ENCODE data around the gene RASGRF1.

The RASGRF1 gene

GRCh38 chr15:78987556-78988360 is 102.8 kb downstream of the RASGRF1 start:
- no peak for DNase-seq (ENCODE audit: low read depth)

- DNase-seq (ENCODE audit: low read depth), result no peak
These were observed 104.6 kb downstream of the RASGRF1 start for GRCh38 chr15:78985859-78986475.

DNA sequence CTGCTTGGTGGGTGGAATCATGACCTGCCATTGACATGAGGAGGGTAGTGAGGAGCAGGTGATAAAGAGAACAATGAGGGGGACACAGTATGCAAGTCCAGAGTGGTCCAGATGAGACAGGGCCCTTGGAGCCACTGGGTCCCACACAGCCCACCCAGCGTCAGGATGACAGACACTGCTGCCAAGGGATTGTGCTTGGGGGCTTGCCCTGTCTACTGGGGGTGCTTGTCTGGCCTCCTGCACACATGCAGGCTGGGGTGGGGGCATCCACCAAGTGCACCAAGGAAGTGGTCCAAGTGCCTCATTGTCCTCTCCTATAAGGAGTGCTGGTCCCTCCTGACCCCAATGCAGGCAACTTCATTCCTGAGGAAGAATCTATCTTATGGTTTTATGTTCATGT is 106.5 kb downstream of the RASGRF1 start:
- DNase-seq (ENCODE audit: low read depth), result no peak

DNA sequence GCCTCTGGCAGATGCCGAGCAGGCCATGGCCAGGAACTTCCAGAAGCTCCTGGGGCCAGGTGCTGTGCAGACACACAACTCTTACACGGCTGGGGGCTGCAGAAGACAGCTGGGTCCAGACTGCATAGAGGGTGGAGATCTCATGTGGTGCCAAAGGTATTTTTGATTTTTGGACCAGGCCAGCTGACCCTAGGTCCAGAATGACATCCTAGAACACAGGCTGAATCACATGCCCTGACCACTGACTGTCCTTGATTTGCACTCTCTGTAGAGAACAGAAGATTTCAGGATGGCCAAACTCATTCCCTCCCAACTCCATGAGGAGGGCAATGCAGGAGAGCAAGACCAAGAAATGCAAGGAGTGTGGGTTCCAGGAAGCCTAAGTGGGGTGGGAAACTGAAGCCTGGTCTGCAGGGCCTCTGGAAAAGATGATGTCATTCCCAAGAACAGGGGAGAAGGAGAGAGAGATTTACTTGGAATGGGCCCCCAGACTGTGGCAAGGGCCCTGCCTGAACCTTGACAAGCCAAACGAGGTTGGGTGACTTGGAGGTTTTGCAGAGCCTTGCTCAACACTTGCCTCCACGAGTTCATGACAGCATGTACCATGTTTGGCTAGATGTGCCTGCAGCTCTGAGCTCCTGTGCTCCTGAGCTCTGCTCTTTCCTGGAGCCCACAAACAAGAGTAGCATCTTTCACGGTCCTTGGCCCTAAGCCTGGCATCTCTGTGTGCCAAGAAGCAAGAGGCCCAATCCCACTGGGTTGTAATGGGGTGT is 107.2 kb downstream of the RASGRF1 start:
- DNase-seq (ENCODE audit: low read depth), result no peak

GRCh38 chr15:78982736-78983135 is 107.8 kb downstream of the RASGRF1 start:
- no peak for DNase-seq (ENCODE audit: low read depth)

GRCh38 chr15:78981532-78982313 is 108.9 kb downstream of the RASGRF1 start:
- DNase-seq (ENCODE audit: low read depth), result no peak

- peak; percentile 2 for DNase-seq (ENCODE audit: low read depth)
These were observed 110.9 kb downstream of the RASGRF1 start for GRCh38 chr15:78979456-78980320.

DNA sequence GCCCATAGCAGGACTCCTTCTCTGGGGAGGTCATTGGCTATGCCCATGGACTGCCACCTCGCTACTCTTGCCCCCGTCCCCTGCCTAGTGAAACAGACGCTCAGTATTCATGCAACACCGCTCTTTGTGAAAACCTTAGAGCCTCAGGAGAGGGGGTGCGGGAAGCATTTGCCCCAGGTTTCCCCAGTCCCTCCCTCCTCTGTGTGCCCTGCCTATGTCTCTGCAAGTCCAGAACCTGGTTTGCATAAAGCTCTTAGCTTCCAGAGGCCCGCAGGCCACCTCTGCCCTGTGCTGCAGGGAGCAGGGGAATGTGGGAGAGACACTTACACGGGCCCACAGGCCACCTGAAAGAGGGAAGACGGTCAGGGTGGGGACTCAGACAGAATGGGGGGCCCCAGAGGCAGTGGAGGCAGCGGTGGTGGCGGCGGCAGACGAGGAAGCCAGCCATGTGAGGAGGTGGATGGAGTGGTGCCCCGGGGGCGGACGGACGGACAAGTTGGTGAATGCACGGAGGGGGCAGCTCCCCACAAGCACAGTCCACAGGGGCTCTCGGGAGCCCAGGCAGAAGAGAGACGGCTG is 111.9 kb downstream of the RASGRF1 start:
- DNase-seq (ENCODE audit: low read depth), result no peak

- no peak for DNase-seq (ENCODE audit: low read depth)
These were observed 112.8 kb downstream of the RASGRF1 start for GRCh38 chr15:78977591-78978347.

DNA sequence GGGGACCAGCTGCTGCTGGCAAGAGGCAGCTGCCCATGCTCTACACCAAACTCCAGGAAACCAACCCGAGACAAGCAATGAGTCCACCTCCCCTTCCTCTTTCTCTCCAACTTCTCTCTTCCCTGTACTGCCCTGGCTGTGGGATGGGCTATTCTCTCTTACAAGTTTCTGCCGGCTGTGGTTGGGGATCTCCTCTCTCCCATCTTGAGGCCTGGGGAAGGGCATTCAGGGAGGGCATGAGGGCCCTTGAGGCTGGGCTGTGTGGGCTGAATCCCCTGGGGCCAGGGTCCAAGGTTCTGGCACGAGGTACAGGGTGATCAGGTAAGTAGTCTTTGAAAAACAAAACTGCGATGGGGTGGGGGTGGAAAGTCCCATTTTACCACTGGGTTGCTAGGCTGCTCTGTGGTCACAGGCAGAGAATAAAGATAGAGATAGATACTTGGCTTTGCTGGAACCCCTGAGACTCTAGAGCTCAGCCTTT is 113.4 kb downstream of the RASGRF1 start:
- DNase-seq (ENCODE audit: low read depth), result no peak

GRCh38 chr15:78976691-78977090 is 113.9 kb downstream of the RASGRF1 start:
- DNase-seq (ENCODE audit: low read depth), result no peak

- no peak for DNase-seq (ENCODE audit: low read depth)
These were observed 116.2 kb downstream of the RASGRF1 start for GRCh38 chr15:78974272-78974918.

DNA sequence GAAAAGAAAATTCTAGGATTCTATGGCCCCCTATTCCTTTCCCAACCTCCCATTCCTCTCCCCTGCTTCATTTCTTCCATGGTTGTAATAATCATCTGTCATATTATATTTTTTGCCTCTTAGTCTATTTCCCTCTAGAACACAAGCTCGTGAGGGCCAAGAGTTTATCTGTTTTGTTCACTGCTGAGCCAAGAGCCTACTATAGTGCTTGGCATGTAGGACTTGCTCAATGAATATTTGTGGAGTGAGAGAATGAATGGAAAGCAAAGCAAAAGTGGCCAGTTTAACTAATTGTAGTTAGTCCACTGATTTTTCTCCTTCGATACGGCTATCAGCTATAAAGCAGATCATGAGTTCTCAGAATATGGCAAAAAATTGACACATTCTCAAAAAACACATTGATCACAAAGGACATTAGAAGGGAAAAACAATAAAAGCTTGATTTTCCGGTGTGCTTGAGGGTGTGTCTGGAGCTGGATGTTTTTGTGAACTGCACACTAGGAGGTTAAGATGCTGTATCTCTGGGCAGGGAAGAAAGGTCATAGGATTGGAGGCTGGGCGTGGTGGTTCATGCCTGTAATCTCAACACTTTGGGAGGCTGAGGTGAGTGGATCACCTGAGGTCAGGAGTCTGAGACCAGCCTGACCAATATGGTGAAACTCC is 120.8 kb downstream of the RASGRF1 start:
- DNase-seq (ENCODE audit: low read depth), result no peak

DNA sequence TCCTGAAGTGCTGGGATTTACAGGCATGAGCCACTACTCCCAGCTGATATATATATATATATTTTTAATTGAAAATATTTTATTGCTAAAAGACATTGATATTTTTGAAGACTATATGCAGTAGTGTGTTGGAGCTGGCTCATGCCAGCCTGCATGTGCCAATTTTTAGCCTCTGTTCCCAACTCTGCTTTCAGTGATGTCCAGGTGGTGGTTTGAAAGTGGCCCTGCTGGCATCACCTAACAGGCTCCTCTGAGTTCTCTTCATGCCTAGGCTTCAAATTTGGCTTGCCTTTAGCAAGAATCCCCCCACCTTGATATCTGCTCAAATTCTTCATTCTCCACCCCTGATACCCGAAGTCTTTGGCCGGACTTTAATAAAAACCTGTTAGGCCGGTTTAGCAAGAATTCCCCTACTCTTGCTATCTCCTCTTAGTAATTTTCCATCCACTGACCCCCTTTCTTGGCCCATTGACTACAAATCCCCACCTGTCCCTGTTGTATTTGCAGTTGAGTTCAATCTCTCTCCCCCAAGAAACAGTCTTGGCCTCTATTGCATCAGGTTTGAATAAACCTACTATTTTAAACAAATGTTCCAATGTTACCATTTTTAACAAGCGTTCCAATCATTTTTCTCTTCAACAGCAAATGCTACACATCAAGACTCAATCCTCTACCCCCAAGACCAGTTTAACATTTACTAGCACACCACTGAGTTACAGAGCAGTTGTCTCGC is 121.9 kb downstream of the RASGRF1 start:
- DNase-seq (ENCODE audit: low read depth), result no peak

DNA sequence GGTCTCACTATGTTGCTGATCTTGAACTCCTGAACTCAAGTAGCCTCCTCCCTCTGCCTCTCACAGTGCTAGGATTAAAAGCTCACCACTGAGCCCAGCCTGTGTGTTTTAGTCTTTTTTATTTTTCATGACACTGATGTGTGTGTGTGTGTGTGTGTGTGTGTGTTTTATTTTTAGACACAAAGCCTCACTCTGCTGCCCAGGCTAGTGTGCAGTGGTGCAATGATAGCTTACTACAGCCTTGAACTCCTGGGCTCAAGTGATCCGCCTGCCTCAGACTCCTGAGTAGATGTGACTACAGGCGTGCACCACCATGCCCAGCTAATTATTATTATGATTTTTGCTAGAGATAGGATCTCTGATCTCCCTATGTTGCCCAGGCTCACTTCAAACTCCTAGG is 122.5 kb downstream of the RASGRF1 start:
- no peak for DNase-seq (ENCODE audit: low read depth)

- no peak for DNase-seq (ENCODE audit: low read depth)
These were observed 130.3 kb downstream of the RASGRF1 start for GRCh38 chr15:78960308-78960707.

DNA sequence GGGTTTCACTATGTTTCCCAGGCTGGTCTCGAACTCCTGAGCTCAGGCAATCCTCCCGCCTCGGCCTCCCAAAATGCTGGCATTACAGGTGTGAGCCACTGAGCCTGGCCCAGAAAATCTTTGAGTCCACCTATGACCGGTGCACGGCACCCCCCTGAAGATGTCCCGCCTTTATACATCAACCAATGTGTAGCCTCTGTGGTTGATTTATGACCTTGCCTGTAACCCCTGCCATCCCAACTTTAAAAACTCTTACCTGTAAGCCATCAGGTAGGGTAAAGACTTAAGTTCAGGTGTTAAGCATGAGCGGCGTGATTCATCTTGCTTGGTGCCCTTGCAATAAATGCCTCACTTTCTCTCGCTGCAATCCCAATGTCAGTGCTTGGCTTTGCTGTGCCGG is 131.2 kb downstream of the RASGRF1 start:
- no peak for DNase-seq (ENCODE audit: low read depth)

All from T follicular helper cell (primary cell).